Skin epidermis (tissue), 12 donors: ENCODE data around the gene EPB41L4B.
A peak's percentile ranks its signal among the peaks of the same experiment; 100 is the strongest.

ENCODE experiments used
- H3K27ac ChIP-seq, 21 experiments: fragments of 200-600 bp; sonication (generic) in 11 of 21; one replicate each; pipeline ENCODE4 v1.5.0; 2020; ENCODE audit warnings: mild to moderate bottlenecking in 3 of 21, inconsistent platforms in 2 of 21, moderate library complexity in 2 of 21
- H3K4me3 ChIP-seq, 7 experiments: fragments of 200-600 bp; sonication (generic) in 2 of 7; one replicate each; pipeline ENCODE4 v1.5.0; 2020; ENCODE audit warnings: inconsistent platforms in 2 of 7, mild to moderate bottlenecking in 2 of 7, moderate library complexity in 1 of 7

The EPB41L4B gene

GRCh38 chr9:109325089-109325488, 4.2 kb upstream of the EPB41L4B start:
- no peak overlapping the region for H3K4me3 ChIP-seq
- no peak overlapping the region for H3K27ac ChIP-seq

- no peak overlapping the region for H3K4me3 ChIP-seq
- H3K27ac ChIP-seq, result no peak overlapping the region
Measured at GRCh38 chr9:109323771-109324170, 2.9 kb upstream of the EPB41L4B start.

GRCh38 chr9:109321727-109322126, 868 bp upstream of the EPB41L4B start:
- Histone ChIP-seq H3K4me3 (no peak overlapping the region), H3K27ac (no peak overlapping the region)

GRCh38 chr9:109320331-109320741, 523 bp downstream of the EPB41L4B start:
- Histone ChIP-seq H3K4me3 (peak overlapping the region in 3 of 7 experiments; percentile 19 to 38 (median 34)), H3K27ac (no peak overlapping the region)

GRCh38 chr9:109319626-109320241, 1.1 kb downstream of the EPB41L4B start:
- H3K4me3 ChIP-seq, result peak overlapping the region; percentile 1 to 38 (median 34)
- H3K27ac ChIP-seq, result peak overlapping the region in 6 of 21 experiments; percentile 2 to 73 (median 44)

- peak overlapping the region in 6 of 21 experiments; percentile 2 to 73 (median 44) for H3K27ac ChIP-seq
- peak overlapping the region; percentile 1 to 38 (median 34) for H3K4me3 ChIP-seq
Measured at GRCh38 chr9:109319017-109319625, 1.7 kb downstream of the EPB41L4B start.

- H3K27ac ChIP-seq, result peak overlapping the region in 3 of 21 experiments; percentile 10 to 73 (median 43)
- no peak overlapping the region for H3K4me3 ChIP-seq
Measured at GRCh38 chr9:109317979-109318741, 2.7 kb downstream of the EPB41L4B start.

GRCh38 chr9:109317311-109317978, 3.4 kb downstream of the EPB41L4B start:
- no peak overlapping the region for H3K4me3 ChIP-seq
- peak overlapping the region in 1 of 21 experiments; percentile 25 for H3K27ac ChIP-seq

- Histone ChIP-seq H3K27ac (no peak overlapping the region), H3K4me3 (no peak overlapping the region)
Measured at GRCh38 chr9:109316207-109316640, 4.6 kb downstream of the EPB41L4B start.

- H3K4me3 ChIP-seq, result no peak overlapping the region
- H3K27ac ChIP-seq, result no peak overlapping the region
Measured at GRCh38 chr9:109315480-109316206, 5.2 kb downstream of the EPB41L4B start.

GRCh38 chr9:109314011-109314531, 6.8 kb downstream of the EPB41L4B start:
- Histone ChIP-seq H3K27ac (no peak overlapping the region), H3K4me3 (no peak overlapping the region)

GRCh38 chr9:109313351-109313750, 7.5 kb downstream of the EPB41L4B start:
- no peak overlapping the region for H3K27ac ChIP-seq

GRCh38 chr9:109312783-109313182, 8.1 kb downstream of the EPB41L4B start:
- Histone ChIP-seq H3K27ac (no peak overlapping the region), H3K4me3 (no peak overlapping the region)

More at GRCh38 chr9:109313351-109313750, 7.5 kb downstream of the EPB41L4B start:
- H3K4me3 ChIP-seq, result no peak overlapping the region

GRCh38 chr9:109311731-109312130, 9.1 kb downstream of the EPB41L4B start:
- Histone ChIP-seq H3K4me3 (no peak overlapping the region), H3K27ac (no peak overlapping the region)

GRCh38 chr9:109311286-109311685, 9.6 kb downstream of the EPB41L4B start:
- no peak overlapping the region for H3K4me3 ChIP-seq
- no peak overlapping the region for H3K27ac ChIP-seq

- no peak overlapping the region for H3K4me3 ChIP-seq
- no peak overlapping the region for H3K27ac ChIP-seq
Measured at GRCh38 chr9:109310486-109310901, 10.4 kb downstream of the EPB41L4B start.

- no peak overlapping the region for H3K27ac ChIP-seq
- H3K4me3 ChIP-seq, result no peak overlapping the region
Measured at GRCh38 chr9:109309282-109309681, 11.6 kb downstream of the EPB41L4B start.

GRCh38 chr9:109307380-109308240, 13.2 kb downstream of the EPB41L4B start:
- H3K27ac ChIP-seq, result no peak overlapping the region
- no peak overlapping the region for H3K4me3 ChIP-seq
